Activated effector memory CD4-positive, alpha-beta T cell treated with Interleukin-2 at 50 U/mL for 16 hours (primary cell): ENCODE results near the gene CALN1.

Source experiments
- DNase-seq: peaks from one replicate; pipeline ENCODE4 v3.0.0-alpha.2; 2020

CALN1 gene

GRCh38 chr7:72321637-72322036 lies 90.5 kb downstream of the CALN1 start:
- DNase-seq = no peak

GRCh38 chr7:72321081-72321480 lies 91.1 kb downstream of the CALN1 start:
- DNase-seq = no peak

DNA sequence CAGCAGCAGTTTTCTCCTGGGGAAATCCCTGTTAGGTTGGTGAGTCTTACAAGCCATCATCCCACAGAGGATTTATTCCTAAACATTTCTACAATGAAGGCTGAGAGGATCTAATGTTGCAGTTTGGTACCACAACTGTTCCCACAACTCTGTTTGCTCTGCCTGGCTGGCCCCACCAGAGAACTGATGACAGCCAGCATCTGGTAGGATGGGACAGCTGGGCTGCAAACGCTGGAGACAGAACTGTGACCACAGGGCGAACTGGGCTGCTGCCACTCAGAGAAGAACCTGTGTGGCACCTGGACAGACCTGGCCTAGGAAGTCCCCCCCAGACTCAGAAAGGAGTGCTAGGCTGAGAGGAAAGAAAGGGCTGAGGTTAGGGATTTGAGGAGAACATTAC lies 94.8 kb downstream of the CALN1 start:
- no peak for DNase-seq

DNA sequence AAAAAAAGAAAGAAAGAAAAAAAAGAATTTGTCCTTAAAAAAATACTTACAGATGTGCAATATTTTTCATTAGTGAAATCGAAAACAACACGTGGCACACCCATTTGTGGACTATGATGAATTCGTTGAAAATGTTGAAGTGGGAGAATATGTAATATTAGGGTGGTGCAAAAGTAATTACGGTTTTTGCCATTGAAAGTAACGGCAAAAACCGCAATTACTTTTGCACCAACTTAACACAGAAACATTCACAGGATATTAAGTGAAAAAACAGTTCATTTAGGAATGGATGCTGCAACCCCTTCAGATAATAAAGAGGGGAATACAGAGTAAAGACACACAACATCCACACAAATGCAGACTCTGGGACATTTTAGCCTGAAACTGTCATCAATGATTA lies 96.0 kb downstream of the CALN1 start:
- no peak for DNase-seq

DNA sequence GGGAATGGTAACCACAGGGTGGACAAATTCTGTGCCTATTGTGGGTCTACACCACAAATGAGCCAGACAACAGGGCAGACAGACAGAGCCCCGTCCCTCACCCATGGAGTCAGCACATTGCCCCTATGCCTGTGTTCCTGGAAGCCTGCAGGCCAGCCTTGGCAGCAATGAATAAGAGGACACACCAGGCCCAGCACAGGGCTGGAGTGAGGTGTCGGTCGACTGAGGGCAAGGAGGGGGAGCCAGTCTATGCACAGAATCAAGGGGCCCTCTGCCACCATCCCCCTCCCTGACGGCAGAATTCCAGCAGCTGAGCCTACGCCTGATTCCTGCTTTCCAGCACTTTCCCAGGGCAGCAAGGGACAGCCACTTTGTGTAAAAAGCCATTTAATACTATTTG lies 98.2 kb downstream of the CALN1 start:
- no peak for DNase-seq

- no peak for DNase-seq
These were observed 101.8 kb downstream of the CALN1 start for GRCh38 chr7:72310301-72310700.

- no peak for DNase-seq
These were observed 102.7 kb downstream of the CALN1 start for GRCh38 chr7:72309476-72309875.

GRCh38 chr7:72308986-72309385 lies 103.2 kb downstream of the CALN1 start:
- no peak for DNase-seq

DNA sequence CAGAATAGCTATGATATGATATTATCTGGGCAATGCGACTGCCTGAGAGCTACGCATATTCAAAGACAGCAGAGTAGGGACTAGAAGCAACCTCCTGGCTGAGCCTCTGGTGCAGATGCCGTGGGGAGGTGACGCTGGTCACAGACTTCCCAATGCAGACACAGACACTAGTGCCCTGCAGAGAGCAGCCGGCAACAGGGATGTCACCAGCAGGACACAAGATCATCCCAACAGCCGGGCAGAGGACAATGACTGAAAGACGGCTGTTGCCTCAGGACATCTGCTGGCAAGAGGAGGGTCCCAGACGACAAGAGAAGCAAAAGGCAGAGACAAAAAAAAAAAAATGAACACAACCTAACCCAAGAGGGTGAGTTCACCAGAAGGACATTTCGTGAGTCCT lies 104.6 kb downstream of the CALN1 start:
- no peak for DNase-seq

- DNase-seq = no peak
These were observed 113.2 kb downstream of the CALN1 start for GRCh38 chr7:72298912-72299311.

GRCh38 chr7:72298091-72298490 lies 114.0 kb downstream of the CALN1 start:
- DNase-seq = no peak

DNA sequence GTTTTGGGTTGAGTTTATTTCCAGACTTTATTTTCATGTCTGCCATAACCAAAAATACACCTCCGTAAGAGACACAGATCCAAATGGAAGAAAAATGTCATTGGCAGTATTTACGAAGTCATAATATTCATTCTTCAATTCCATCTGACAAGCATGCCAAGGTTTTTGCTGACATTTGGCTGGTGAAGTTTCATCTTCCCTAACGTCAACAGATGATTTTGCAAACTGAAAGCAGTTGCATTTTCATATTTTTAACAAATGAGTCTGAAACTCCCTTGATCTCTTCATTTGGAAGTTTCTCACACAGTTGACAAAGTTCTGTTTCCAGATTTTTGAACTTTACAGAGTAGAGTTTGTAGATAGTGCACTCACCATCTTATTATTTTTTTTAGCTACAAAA lies 114.5 kb downstream of the CALN1 start:
- DNase-seq = no peak

- no peak for DNase-seq
These were observed 119.3 kb downstream of the CALN1 start for GRCh38 chr7:72292794-72293193.

GRCh38 chr7:72292118-72292517 lies 120.0 kb downstream of the CALN1 start:
- DNase-seq = no peak

- no peak for DNase-seq
These were observed 125.6 kb downstream of the CALN1 start for GRCh38 chr7:72286519-72286918.

GRCh38 chr7:72283309-72283708 lies 128.8 kb downstream of the CALN1 start:
- no peak for DNase-seq

- no peak for DNase-seq
These were observed 130.8 kb downstream of the CALN1 start for GRCh38 chr7:72281308-72281707.

- no peak for DNase-seq
These were observed 132.9 kb downstream of the CALN1 start for GRCh38 chr7:72279203-72279602.

DNA sequence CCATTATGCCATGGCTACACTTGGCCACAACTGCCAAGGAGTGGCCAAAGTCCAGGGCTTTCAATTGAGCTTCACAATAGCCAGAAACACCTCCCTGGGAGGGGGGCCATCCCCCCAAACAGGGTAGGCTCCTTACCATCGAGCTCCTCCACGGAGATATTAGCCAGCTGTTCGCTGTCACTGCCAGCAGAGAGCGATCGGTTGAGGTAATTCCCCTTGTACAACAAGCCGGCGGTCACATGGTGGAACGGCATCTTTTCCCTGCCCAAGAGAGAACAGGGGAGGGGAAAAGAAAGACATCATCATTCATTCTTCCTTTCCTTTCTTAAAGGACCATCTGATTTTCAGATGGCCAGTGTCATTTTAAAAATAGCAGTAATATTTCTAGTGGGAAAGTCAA lies 133.6 kb downstream of the CALN1 start:
- no peak for DNase-seq

DNA sequence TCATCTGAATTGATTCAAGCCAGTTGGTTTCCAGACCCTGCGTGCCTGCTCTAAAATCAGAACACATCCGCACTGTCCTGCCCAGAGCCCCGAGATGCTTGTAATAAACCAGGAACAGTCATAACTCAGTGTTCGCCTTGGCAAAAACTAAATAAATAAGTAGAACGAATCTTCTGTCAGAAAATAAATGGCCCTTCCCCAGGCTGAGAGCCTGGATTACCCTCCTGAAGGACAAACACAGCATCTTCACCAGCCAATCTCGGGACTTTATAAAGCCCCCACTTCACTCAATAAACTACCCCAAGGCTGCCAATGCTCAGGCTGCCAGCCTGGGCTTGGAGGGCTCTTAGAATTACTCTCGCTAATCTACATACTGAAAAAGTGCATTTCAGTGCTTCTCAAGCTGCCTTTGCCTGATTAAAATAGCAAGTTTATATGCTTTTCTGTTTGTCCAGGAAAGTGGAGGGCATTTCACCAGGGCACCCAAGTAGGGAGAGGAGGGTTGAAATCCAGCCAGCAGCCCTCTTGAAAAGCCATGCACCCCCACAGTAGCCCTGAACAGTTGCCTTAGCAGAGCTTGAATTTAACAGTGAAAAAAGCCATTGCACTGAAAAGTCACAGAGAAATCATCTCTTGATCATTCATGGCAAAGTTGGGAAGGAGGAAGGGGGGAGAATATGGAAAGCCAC lies 136.6 kb downstream of the CALN1 start:
- DNase-seq = no peak

GRCh38 chr7:72272479-72272878 lies 139.7 kb downstream of the CALN1 start:
- DNase-seq = no peak

DNA sequence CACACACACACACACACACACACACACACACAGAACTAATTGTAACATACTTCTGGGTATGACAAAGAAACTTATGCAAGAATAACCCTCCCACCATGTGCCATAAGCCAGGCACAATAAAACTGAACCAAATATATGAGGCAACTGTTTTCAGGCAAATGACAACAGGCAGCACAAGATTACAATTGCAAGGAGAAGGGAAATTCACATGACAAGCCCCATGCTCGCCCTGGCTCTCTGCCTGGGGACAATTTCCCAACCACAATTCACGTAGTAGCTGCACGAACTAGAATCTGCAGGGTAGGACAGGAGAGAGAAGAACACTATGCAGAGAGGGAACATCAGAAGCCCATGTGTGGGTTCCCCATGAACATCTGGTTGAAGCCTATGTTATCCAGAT lies 143.3 kb downstream of the CALN1 start:
- DNase-seq = no peak

DNA sequence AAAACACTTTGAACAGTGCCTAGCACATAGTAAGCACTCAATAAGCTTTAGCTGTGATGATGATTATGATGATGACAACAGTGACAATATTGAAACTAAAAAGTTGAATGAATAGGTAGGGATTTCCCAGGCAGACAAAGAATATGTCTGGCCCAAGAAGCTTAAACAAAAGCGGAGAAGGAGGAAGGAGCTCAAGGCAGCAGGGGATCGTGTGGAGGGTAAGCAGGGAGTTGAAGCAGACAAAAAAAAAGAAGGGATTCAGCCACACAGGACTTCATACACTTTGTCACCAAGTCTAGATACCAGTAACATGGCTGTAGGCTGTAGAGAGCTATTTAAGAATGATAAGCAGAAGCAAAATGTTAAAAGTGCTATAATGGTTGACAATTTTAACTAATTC lies 144.0 kb downstream of the CALN1 start:
- no peak for DNase-seq

- DNase-seq = no peak
These were observed 144.8 kb downstream of the CALN1 start for GRCh38 chr7:72267291-72267800.

DNA sequence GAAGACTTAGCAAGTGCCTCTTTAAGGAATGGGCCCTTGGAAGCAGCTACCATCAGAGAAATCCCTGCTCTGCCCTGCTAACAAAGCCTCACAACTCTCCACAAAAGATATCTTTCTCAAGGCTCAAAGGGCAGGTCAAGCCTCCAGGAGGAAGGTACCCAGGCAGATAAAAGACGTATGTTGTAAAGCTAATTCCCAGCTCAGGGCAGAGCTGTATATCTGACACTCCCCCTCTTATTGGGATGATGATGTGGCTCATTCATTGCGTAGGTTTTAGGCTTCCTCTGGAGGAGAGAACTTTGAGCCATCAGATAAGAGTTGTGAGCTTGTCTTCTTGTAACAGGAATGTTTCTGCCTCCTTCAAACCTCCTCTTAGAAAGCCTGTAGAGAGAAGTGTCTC lies 145.4 kb downstream of the CALN1 start:
- no peak for DNase-seq
